ENCODE measurements around the gene TMEM98. TPM values are rescaled to one million over a fixed set of nuclear protein-coding genes. Genes with fewer than 3 reads are reported as not detected.

TMEM98 gene
- total and polyA plus RNA-seq, 2 of the 8 experiments (the other 6 are each of a cell fraction or from before 2014, with no cell fraction given), result 86.1 to 232 TPM

GRCh38 chr17:32915245-32915644 lies 12.7 kb upstream of the TMEM98 start:
- DNase-seq (ENCODE audit: low read depth in 1 of 2, low spot score in 2 of 2) (no peak), FAIRE-seq (no peak)
- Histone ChIP-seq H4K8ac (ENCODE audit: extremely low read depth, insufficient read depth, low read length) (no peak overlapping the region), H3K36me3 (ENCODE audit: control insufficient read depth in 2 of 4, insufficient read depth in 4 of 4, low read length in 3 of 4) (no peaks in the 10 kb centered on the region), H3K79me1 (ENCODE audit: low read depth, low read length) (no peaks in the 10 kb centered on the region), H3K9ac (replicated peaks in 1 of 4; ENCODE audit: extremely low read depth in 1 of 4, low read depth in 3 of 4, low read length in 3 of 4) (no peak overlapping the region), H3K23ac (ENCODE audit: insufficient read length) (no peak overlapping the region), H3K4me2 (ENCODE audit: insufficient read depth in 1 of 2, low read depth in 2 of 2, low read length in 2 of 2) (no peak overlapping the region), H2BK15ac (ENCODE audit: low read length) (no peak overlapping the region), H3K4me1 (replicated peaks in 1 of 4; ENCODE audit: control insufficient read depth in 3 of 4, insufficient read depth in 4 of 4, low read length in 3 of 4) (peaks cover 3 to 12% (median 4%) of the 10 kb centered on the region in 4 experiments; a peak in 5 of 7 replicates), H3K79me2 (ENCODE audit: control insufficient read depth in 1 of 2, insufficient read depth in 2 of 2, low read length in 2 of 2) (no peaks in the 10 kb centered on the region), H4K5ac (ENCODE audit: insufficient read length, low read depth, low read length) (no peak overlapping the region), H3K27me3 (replicated peaks in 1 of 4; ENCODE audit: control insufficient read depth in 3 of 4, extremely low read depth in 1 of 4, insufficient read depth in 3 of 4, low read length in 3 of 4) (no peaks in the 10 kb centered on the region), H4K91ac (replicated peaks; ENCODE audit: insufficient read length, low read length) (no peak overlapping the region), H2BK5ac (ENCODE audit: low read depth, low read length) (no peak overlapping the region), H4K20me1 (replicated peaks in 1 of 2; ENCODE audit: control insufficient read depth in 1 of 2, insufficient read depth in 2 of 2, low read length in 2 of 2) (no peaks in the 10 kb centered on the region), H3K27ac (ENCODE audit: low read depth, low read length) (no peak overlapping the region), H2BK12ac (ENCODE audit: low read depth, low read length) (no peak overlapping the region), H2BK20ac (ENCODE audit: low read length) (no peak overlapping the region), H3K23me2 (ENCODE audit: low read depth, low read length) (no peaks in the 10 kb centered on the region), H3K4me3 (ENCODE audit: extremely low read depth in 1 of 4, insufficient read depth in 2 of 4, low read depth in 3 of 4, low read length in 4 of 4) (no peak overlapping the region), H3K56ac (replicated peaks; ENCODE audit: insufficient read length, low read depth, low read length) (no peak overlapping the region), H3K14ac (ENCODE audit: insufficient read length) (no peak overlapping the region), H2BK120ac (replicated peaks; ENCODE audit: low read depth, low read length) (no peak overlapping the region), H3K18ac (ENCODE audit: extremely low read depth, low read length) (no peak overlapping the region), H2AK5ac (ENCODE audit: low read depth, low read length) (no peak overlapping the region), H2AFZ (ENCODE audit: low read length) (no peak overlapping the region), H3K4ac (replicated peaks; ENCODE audit: insufficient read length, low read depth, low read length) (no peak overlapping the region), H3K9me3 (ENCODE audit: insufficient read depth in 2 of 2, low read depth in 1 of 2, low read length in 1 of 2) (no peaks in the 10 kb centered on the region)
- 78% methylated on average over 2 of the region's 2 CpGs; no CpG with 5 or more reads in 1 of the 2 experiments for WGBS, 2 experiments (ENCODE audit: extremely low coverage in 1 of 2, insufficient coverage in 1 of 2, insufficient read length in 1 of 2, insufficient replicate concordance in 2 of 2, low coverage in 1 of 2, low lambda C conversion rate in 2 of 2, missing lambda C conversion rate in 1 of 2)
- CTCF ChIA-PET (ENCODE audit: partially characterized antibody), result interaction anchor here (0.6 to 2.3 kb wide), 6 partner anchors 9 to 132 kb away, joined by 3 to 15 read pairs (median 4); partner anchors contain the start of gene TMEM98
- POLR2A ChIA-PET (ENCODE audit: partially characterized antibody), result interaction anchor here (1.0 kb wide), 1 partner anchor 14 kb away, joined by 4 read pairs; no protein-coding TSS in a partner anchor
- TF ChIP-seq EZH2 (IDR thresholded peaks at IDR 0.05; ENCODE audit: low read depth, low read length, severe bottlenecking), result no peak
- no peak for TF ChIP-seq RFX5 (IDR thresholded peaks at IDR 0.05; ENCODE audit: borderline replicate concordance, low read depth, low read length)
- TF ChIP-seq CHD2 (IDR thresholded peaks at IDR 0.05; ENCODE audit: low read length), result no peak
- TF ChIP-seq EP300 (IDR thresholded peaks at IDR 0.05; ENCODE audit: borderline replicate concordance in 1 of 2, low read depth in 2 of 2, low read length in 2 of 2), result no peak
- no peak for TF ChIP-seq KDM5A (IDR thresholded peaks at IDR 0.05; ENCODE audit: low read length)
- TF ChIP-seq CREB1 (IDR thresholded peaks at IDR 0.05), result no peak
